Measurements from ENCODE around the gene AAK1.

DNA sequence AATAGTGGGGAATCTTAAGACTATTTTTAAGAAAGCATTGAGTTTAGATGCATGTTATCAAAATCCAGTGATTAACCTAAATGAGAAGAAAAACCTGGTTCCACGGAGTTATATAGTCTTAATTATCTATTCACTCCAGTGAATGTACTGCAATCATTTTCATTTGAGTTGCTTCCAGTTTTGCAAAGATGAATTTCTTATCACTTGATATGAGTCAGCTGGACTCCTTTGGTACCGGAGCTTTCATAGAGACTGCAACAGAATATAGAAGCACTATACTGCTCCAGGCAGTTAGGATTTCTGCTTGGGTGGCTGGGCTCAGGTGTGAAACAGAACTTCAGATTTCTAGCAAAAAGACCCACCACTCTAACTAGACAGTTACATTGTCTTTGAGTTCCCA, 114.1 kb downstream of the AAK1 start:
- TF ChIP-seq, protein P1, sequence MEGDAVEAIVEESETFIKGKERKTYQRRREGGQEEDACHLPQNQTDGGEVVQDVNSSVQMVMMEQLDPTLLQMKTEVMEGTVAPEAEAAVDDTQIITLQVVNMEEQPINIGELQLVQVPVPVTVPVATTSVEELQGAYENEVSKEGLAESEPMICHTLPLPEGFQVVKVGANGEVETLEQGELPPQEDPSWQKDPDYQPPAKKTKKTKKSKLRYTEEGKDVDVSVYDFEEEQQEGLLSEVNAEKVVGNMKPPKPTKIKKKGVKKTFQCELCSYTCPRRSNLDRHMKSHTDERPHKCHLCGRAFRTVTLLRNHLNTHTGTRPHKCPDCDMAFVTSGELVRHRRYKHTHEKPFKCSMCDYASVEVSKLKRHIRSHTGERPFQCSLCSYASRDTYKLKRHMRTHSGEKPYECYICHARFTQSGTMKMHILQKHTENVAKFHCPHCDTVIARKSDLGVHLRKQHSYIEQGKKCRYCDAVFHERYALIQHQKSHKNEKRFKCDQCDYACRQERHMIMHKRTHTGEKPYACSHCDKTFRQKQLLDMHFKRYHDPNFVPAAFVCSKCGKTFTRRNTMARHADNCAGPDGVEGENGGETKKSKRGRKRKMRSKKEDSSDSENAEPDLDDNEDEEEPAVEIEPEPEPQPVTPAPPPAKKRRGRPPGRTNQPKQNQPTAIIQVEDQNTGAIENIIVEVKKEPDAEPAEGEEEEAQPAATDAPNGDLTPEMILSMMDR (IDR thresholded peaks at IDR 0.05; ENCODE audit: poor library complexity, severe bottlenecking): no peak
- no peak for TF ChIP-seq EP300 (conservative IDR thresholded peaks at IDR 0.05; ENCODE audit: poor library complexity, severe bottlenecking)
- no peak for TF ChIP-seq EZH2 (IDR thresholded peaks at IDR 0.05; ENCODE audit: borderline replicate concordance, insufficient read depth, low read length, poor library complexity, severe bottlenecking)
- TF ChIP-seq, protein P2, sequence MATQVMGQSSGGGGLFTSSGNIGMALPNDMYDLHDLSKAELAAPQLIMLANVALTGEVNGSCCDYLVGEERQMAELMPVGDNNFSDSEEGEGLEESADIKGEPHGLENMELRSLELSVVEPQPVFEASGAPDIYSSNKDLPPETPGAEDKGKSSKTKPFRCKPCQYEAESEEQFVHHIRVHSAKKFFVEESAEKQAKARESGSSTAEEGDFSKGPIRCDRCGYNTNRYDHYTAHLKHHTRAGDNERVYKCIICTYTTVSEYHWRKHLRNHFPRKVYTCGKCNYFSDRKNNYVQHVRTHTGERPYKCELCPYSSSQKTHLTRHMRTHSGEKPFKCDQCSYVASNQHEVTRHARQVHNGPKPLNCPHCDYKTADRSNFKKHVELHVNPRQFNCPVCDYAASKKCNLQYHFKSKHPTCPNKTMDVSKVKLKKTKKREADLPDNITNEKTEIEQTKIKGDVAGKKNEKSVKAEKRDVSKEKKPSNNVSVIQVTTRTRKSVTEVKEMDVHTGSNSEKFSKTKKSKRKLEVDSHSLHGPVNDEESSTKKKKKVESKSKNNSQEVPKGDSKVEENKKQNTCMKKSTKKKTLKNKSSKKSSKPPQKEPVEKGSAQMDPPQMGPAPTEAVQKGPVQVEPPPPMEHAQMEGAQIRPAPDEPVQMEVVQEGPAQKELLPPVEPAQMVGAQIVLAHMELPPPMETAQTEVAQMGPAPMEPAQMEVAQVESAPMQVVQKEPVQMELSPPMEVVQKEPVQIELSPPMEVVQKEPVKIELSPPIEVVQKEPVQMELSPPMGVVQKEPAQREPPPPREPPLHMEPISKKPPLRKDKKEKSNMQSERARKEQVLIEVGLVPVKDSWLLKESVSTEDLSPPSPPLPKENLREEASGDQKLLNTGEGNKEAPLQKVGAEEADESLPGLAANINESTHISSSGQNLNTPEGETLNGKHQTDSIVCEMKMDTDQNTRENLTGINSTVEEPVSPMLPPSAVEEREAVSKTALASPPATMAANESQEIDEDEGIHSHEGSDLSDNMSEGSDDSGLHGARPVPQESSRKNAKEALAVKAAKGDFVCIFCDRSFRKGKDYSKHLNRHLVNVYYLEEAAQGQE (IDR thresholded peaks at IDR 0.05; ENCODE audit: borderline replicate concordance): no peak
- TF ChIP-seq POLR2AphosphoS5 (IDR thresholded peaks at IDR 0.05): no peak

Measured in neural cell (in vitro differentiated cells).